ENCODE results near the gene NOXO1.
A peak's percentile ranks its signal among the peaks of the same experiment; 100 is the strongest.
"Not testable (repeated sequence)": the region's sequence is repeated elsewhere in the genome, so short reads cannot be mapped to it uniquely, and the experiment has no call there.

NOXO1 gene

GRCh38 chr16:1940273-1941161 lies 40.8 kb downstream of the NOXO1 start:
- DNase-seq = peak in 1 of 2 donors; percentile 68

GRCh38 chr16:1939833-1940232 lies 41.4 kb downstream of the NOXO1 start:
- not testable (repeated sequence) for DNase-seq

- DNase-seq = no peak
These were observed 42.4 kb downstream of the NOXO1 start for GRCh38 chr16:1938910-1939309.

GRCh38 chr16:1938316-1938715 lies 43.0 kb downstream of the NOXO1 start:
- peak; percentile 85 to 87 for DNase-seq

- no peak for DNase-seq
These were observed 44.3 kb downstream of the NOXO1 start for GRCh38 chr16:1936945-1937479.

- no peak for DNase-seq
These were observed 48.1 kb downstream of the NOXO1 start for GRCh38 chr16:1933097-1933661.

GRCh38 chr16:1932050-1933028 lies 48.9 kb downstream of the NOXO1 start:
- no peak for DNase-seq

GRCh38 chr16:1930338-1930720 lies 50.9 kb downstream of the NOXO1 start:
- DNase-seq = no peak

- DNase-seq = peak; percentile 89 to 90
These were observed 51.5 kb downstream of the NOXO1 start for GRCh38 chr16:1929578-1930337.

- DNase-seq = peak; percentile 7 to 17
These were observed 52.2 kb downstream of the NOXO1 start for GRCh38 chr16:1929105-1929504.
